Measurements from ENCODE around the gene SNIP1. TPM values are rescaled to one million over a fixed set of nuclear protein-coding genes. Genes with fewer than 3 reads are reported as not detected.

The SNIP1 gene
- total RNA-seq, 1 donor from 2014 or later = 14.4 TPM

- no peaks in the 10 kb centered on the region for H3K27me3 ChIP-seq
- H3K4me1 ChIP-seq = peaks cover 26 to 33% of the 10 kb centered on the region in 2 donors
- peak; percentile 97 to 99 (median 98) for TF ChIP-seq CTCF (IDR thresholded peaks at IDR 0.05)
- peak overlapping the region; percentile 89 to 95 for H3K27ac ChIP-seq
- intact Hi-C loops (cut with DNase I) = loop anchor here (1.0 kb wide), 2 partner anchors 16 to 32 kb away; no protein-coding TSS in a partner anchor
- H3K4me3 ChIP-seq = no peak overlapping the region
- peaks cover 42 to 55% of the 10 kb centered on the region in 2 donors for H3K36me3 ChIP-seq
- DNase-seq (ENCODE audit: low spot score in 2 of 2) = peak in 1 of 2 donors; percentile 92
- no peaks in the 10 kb centered on the region for H3K9me3 ChIP-seq
These were observed 67.1 kb downstream of the SNIP1 start for GRCh38 chr1:37486680-37487618.

GRCh38 chr1:37485902-37486679, 68.0 kb downstream of the SNIP1 start:
- Histone ChIP-seq H3K9me3 (no peaks in the 10 kb centered on the region), H3K4me1 (peaks cover 26 to 33% of the 10 kb centered on the region in 2 donors), H3K27me3 (no peaks in the 10 kb centered on the region), H3K4me3 (no peak overlapping the region), H3K27ac (peak overlapping the region; percentile 89 to 95), H3K36me3 (peaks cover 46 to 58% of the 10 kb centered on the region in 2 donors)
- TF ChIP-seq CTCF (IDR thresholded peaks at IDR 0.05) = no peak
- DNase-seq (ENCODE audit: low spot score in 2 of 2) = peak in 1 of 2 donors; percentile 64
- intact Hi-C loops (cut with DNase I) = no loop called here

Other genes starting within 250 kb of the SNIP1 start
- 12.8 TPM for gene ZC3H12A, start 79.7 kb downstream of the SNIP1 start, total RNA-seq
- gene MEAF6, start 39.5 kb downstream of the SNIP1 start, total RNA-seq = 12.3 TPM
- 2.2 TPM for gene DNALI1, start 2.6 kb upstream of the SNIP1 start, total RNA-seq
- gene GNL2, start 41.6 kb upstream of the SNIP1 start, total RNA-seq = 17.0 TPM
- gene RSPO1, start 80.6 kb upstream of the SNIP1 start, total RNA-seq = not detected
- gene CDCA8, start 138.2 kb upstream of the SNIP1 start, total RNA-seq = 0.75 TPM
- 0.11 TPM for gene EPHA10, start 210.8 kb upstream of the SNIP1 start, total RNA-seq
- 0.43 TPM for gene MANEAL, start 239.6 kb upstream of the SNIP1 start, total RNA-seq